Progenitor cell of endocrine pancreas (in vitro differentiated cells): ENCODE results near the gene DAPK1. TPM values are rescaled to one million over a fixed set of nuclear protein-coding genes. Genes with fewer than 3 reads are reported as not detected.

Source experiments
- DNase-seq: peaks from one replicate; pipeline ENCODE4 v3.0.0; 2021; ENCODE audit warnings: low spot score; ENCODE audit not compliant: unreplicated experiment
- H3K27ac Mint-ChIP-seq: 2 replicates; pipeline ENCODE4 v1.8.0; 2021; ENCODE audit warnings: mild to moderate bottlenecking, moderate library complexity, mixed read lengths
- H3K27me3 Mint-ChIP-seq: 2 replicates; pipeline ENCODE4 v1.8.0; 2021; ENCODE audit warnings: mixed read lengths
- H3K36me3 Mint-ChIP-seq: 2 replicates; pipeline ENCODE4 v1.8.0; 2022; ENCODE audit warnings: mixed read lengths; ENCODE audit not compliant: insufficient read depth
- H3K4me1 Mint-ChIP-seq: 2 replicates; pipeline ENCODE4 v1.8.0; 2021; ENCODE audit warnings: low read depth, mixed read lengths
- H3K4me3 Mint-ChIP-seq: 2 replicates; pipeline ENCODE4 v1.8.0; 2021; ENCODE audit warnings: low read depth, mild to moderate bottlenecking, moderate library complexity, mixed read lengths
- H3K9me3 Mint-ChIP-seq: 2 replicates; pipeline ENCODE4 v1.8.0; 2021; ENCODE audit warnings: low read depth, mixed read lengths
- total RNA-seq: library from RNA; stranded (reverse); gene quantifications from 2 replicates; pipeline ENCODE4 v1.2.1, GENCODE V29; 2021
- TF ChIP-seq, protein P1 (sequence below): fragments of 200-600 bp; sonication (generic); IDR thresholded peaks from one replicate; pipeline ENCODE4 v1.5.0; 2021; ENCODE audit warnings: antibody characterized with exemption, mild to moderate bottlenecking; ENCODE audit not compliant: unreplicated experiment

DAPK1 gene
- total RNA-seq, 1 donor from 2014 or later, result 202 TPM

DNA sequence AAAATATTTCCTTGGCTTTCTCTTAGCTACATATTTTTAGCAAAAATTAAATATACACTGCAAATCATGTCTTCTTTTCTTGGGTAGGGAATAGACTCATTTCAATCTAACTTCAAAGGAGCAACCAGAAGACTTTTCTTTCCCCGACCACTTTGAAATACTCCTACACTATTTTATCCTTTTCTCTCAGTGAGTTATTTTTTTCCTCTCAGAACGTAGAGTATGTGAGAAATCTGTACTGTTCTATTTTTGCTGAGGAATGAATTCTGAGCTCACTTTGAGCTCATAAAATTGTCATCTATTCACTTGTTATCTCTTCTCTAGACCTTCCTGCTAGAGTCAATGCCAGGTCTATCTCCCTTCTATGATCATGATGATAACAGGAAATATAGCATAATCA is 22.2 kb upstream of the DAPK1 start:
- Mint-ChIP-seq H3K36me3 (no peaks in the 10 kb centered on the region), H3K27me3 (peaks cover 3% of the 10 kb centered on the region), H3K9me3 (no peaks in the 10 kb centered on the region), H3K4me1 (peaks cover 14% of the 10 kb centered on the region), H3K27ac (no peak overlapping the region), H3K4me3 (no peak overlapping the region)
- TF ChIP-seq, protein P1, sequence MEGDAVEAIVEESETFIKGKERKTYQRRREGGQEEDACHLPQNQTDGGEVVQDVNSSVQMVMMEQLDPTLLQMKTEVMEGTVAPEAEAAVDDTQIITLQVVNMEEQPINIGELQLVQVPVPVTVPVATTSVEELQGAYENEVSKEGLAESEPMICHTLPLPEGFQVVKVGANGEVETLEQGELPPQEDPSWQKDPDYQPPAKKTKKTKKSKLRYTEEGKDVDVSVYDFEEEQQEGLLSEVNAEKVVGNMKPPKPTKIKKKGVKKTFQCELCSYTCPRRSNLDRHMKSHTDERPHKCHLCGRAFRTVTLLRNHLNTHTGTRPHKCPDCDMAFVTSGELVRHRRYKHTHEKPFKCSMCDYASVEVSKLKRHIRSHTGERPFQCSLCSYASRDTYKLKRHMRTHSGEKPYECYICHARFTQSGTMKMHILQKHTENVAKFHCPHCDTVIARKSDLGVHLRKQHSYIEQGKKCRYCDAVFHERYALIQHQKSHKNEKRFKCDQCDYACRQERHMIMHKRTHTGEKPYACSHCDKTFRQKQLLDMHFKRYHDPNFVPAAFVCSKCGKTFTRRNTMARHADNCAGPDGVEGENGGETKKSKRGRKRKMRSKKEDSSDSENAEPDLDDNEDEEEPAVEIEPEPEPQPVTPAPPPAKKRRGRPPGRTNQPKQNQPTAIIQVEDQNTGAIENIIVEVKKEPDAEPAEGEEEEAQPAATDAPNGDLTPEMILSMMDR, result no peak
- DNase-seq, result no peak

DNA sequence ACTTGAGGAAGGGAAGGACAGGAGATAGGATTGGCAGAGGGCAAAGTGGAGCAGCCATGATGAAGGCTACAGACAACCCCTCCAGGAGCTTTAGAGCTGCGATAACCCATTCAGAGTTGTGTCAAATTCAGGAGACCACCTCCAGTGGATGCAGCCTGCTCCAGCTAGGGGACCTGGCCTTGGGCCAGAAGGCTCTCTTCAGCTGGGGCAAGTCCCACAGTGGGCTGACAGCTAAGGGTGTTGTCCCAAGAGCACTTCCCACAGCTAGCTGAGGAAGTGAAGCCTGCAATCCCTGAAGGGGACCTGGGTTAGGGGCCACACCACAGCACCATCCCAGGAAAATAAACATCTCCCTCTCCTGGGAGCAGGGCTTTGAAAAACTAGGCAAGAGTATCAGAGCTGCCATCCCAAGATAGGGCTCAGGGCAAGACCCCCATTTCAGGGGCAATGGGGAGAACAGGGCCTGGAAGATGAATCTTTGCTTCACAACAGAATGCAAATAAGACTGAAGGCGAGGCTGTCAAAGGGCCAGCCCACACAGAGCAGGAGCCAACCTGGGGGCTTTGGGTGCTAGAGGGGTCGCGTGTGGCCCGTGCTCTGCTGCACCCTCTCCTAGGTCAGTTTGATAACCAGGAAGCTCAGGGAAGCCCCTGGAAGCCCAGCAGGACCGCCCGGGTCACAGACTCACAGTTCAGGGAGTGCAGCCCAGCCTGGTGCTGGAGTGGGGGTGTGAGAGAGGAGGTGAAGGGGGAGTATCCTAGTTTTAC is 19.3 kb upstream of the DAPK1 start:
- TF ChIP-seq, protein P1, result no peak
- DNase-seq, result no peak
- Mint-ChIP-seq H3K4me3 (no peak overlapping the region), H3K27ac (no peak overlapping the region), H3K9me3 (no peaks in the 10 kb centered on the region), H3K36me3 (no peaks in the 10 kb centered on the region), H3K27me3 (peaks cover 3% of the 10 kb centered on the region), H3K4me1 (peaks cover 14% of the 10 kb centered on the region)

- no peaks in the 10 kb centered on the region for H3K9me3 Mint-ChIP-seq
- H3K27ac Mint-ChIP-seq, result no peak overlapping the region
Measured at GRCh38 chr9:87479801-87480201, 17.9 kb upstream of the DAPK1 start.

DNA sequence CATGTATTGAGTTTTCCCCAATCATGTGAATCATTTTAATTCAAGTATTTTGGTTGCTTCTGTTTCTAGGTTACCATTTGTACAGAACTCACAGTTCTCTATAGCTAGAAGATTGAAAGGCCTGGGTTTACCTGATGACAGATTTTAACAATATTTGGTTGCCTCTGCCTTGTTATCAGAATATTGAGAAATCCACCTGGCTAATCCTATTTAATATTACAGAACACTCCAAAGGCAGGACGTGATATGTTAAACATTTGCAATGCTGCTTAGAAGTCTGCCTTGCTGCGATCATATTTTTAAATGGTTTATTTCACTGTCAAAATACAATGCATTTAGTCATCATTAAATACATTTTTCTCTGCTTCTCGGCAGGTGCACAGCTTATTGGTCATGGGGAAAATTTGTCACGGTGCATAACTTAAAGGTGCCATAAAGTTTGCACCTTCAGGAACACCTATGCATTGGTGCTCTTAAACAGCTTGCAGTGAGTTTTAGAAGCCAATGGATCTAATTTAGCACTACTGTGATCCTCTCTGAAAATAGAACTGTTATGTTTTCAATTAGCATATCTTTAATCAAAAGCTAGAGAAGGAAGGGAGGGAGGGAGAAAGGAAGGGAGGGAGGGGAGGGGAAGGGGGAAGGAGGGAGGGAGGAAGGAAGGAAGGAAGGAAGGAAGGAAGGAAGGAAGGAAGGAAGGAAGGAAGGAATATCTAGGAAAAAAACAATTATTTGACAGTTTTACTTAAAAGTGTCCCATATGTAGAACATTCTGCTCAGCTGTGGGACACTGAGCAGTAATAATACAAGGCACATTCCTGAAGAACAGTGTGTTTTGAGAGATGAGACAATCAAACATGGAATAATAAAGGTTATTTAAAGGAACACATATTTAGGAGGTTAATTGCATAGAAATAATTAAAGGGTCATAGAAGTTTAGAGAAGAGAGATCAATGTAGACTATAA is 15.5 kb upstream of the DAPK1 start:
- TF ChIP-seq, protein P1, result no peak
- Mint-ChIP-seq H3K4me3 (no peak overlapping the region), H3K9me3 (no peaks in the 10 kb centered on the region), H3K27me3 (peaks cover 3% of the 10 kb centered on the region), H3K4me1 (peaks cover 8% of the 10 kb centered on the region), H3K27ac (no peak overlapping the region), H3K36me3 (no peaks in the 10 kb centered on the region)
- no peak for DNase-seq

More at GRCh38 chr9:87479801-87480201, 17.9 kb upstream of the DAPK1 start:
- no peak overlapping the region for H3K4me3 Mint-ChIP-seq
- DNase-seq, result no peak
- peaks cover 14% of the 10 kb centered on the region for H3K4me1 Mint-ChIP-seq
- TF ChIP-seq, protein P1, result no peak
- H3K36me3 Mint-ChIP-seq, result no peaks in the 10 kb centered on the region
- H3K27me3 Mint-ChIP-seq, result peaks cover 3% of the 10 kb centered on the region

- no peak for DNase-seq
- H3K36me3 Mint-ChIP-seq, result no peaks in the 10 kb centered on the region
- TF ChIP-seq, protein P1, result no peak
- H3K4me1 Mint-ChIP-seq, result no peaks in the 10 kb centered on the region
- no peak overlapping the region for H3K4me3 Mint-ChIP-seq
- no peak overlapping the region for H3K27ac Mint-ChIP-seq
- peaks cover 27% of the 10 kb centered on the region for H3K27me3 Mint-ChIP-seq
- no peaks in the 10 kb centered on the region for H3K9me3 Mint-ChIP-seq
Measured at GRCh38 chr9:87490225-87490624, 7.4 kb upstream of the DAPK1 start.
